Hematopoietic multipotent progenitor cell (in vitro differentiated cells): ENCODE measurements around the gene TGFBR3L. TPM values are rescaled to one million over a fixed set of nuclear protein-coding genes. Genes with fewer than 3 reads are reported as not detected.

ENCODE experiments used
- DNase-seq, 3 donors: peaks; one replicate each; pipeline ENCODE4 v3.0.0-alpha.2; 2011 to 2015; ENCODE audit warnings: low read depth in 2 of 3, low spot score in 2 of 3
- total RNA-seq: library from RNA; depleted of rRNA; stranded (reverse); fragments of >200 nt; gene quantifications from one replicate; pipeline ENCODE4 v1.2.3, GENCODE V29; 2012

Gene TGFBR3L
- total RNA-seq, 1 donor = not detected

DNA sequence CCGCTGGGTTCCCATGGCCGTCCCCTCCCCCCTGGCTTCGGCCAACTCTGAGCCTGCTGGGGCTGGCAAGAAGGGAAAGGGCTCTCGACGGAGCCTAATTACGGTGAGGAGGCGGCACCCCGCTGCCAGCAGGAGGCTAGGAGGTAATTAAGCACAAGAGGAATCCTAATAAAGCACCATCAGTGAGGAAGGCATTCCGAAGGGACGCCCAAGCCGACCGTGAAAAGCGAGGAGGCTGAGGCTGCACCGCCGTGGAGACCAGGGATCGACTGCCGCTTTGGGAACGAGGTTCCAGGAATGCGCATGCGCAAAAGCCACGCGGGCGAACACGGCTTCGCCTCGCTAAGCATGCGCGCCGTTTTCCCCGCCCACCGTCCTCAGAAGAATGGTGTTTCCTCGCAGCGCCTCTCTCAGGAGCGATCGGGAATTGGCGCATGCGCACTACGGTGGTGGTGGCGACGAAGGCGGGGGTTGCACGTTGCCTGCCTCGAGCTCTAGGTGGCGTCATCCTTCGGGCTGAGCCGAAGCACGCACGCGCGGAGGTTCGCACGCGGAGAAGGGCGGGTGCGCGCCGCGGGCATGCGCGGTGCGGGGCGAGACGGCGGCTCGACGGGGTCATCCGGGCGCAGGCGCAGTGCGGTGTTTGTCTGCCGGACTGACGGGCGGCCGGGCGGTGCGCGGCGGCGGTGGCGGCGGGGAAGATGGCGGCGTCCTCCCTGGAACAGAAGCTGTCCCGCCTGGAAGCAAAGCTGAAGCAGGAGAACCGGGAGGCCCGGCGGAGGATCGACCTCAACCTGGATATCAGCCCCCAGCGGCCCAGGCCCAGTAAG lies 11.2 kb upstream of the TGFBR3L start, which contains the start of gene MAP2K7:
Gene MAP2K7 (plus strand): TSS at position 634 of the 830 bp plus-strand sequence. CDS start 68 bp downstream, at position 702.
- peak; percentile 99 to 100 (median 99) for DNase-seq

DNA sequence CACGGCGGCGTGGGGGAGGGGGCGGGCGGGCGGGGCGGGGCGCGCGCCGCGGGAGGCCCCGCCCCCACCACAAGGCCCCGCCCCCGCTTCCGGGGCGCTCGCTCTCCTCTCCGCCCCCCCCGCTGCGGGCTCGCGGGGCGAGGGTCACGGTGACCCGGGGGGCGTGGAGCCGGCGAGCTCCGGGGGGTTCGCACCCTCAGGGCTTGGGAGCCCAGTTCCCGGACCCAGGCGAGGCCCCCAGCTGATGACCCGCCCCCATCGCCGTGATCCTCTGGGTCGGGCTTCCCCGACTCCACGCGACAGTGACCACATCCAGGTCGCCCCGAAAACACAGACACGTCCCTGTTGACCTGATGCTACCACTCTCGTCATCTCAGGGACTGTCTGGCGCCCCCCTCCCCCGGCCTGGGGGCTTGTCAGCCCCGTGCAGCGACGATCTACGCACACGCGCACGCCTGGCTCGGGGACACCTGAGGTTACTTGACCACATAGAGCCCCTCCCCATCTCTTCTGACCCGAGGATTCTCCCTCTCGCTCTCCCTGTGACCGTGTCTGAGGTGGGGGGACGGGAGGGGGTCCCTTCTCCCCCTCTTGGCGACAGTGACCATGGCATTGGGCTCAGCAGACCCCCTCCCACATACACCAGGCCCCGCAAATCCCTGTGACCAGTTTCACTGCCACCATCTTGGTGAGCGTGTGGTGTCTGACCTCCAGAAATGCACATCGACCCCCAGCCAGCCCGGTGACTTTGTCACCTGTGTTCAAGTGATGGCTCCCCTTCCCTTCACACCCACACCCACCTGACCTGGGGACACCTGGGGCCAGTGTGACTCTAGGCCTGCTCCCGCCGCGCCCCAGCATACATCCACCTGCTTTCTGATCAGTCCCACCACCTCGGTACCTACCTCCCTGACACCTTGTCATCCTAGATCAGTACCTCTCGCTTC lies 10.3 kb upstream of the TGFBR3L start:
- peak; percentile 36 to 67 (median 41) for DNase-seq

DNA sequence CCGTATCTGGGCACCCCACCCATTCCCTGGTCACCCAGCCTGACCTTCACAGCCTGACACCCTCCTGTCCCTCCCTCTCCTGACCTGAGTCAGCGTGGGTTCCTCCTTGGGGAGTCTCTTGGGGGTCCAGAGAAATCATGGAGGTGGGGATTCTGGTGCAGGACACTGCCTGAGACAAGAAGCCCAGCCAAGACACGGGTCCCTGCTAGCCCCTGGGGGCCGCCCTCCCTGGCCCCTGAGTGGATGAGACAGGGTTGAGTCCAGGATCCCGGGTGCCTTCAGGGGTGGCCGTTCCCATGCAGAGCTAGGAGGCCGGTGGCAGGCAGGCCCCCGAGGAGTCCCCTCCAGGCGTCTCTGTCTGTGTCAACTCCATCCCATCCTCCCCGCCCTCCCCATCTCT lies 9.4 kb upstream of the TGFBR3L start:
- DNase-seq = no peak

DNA sequence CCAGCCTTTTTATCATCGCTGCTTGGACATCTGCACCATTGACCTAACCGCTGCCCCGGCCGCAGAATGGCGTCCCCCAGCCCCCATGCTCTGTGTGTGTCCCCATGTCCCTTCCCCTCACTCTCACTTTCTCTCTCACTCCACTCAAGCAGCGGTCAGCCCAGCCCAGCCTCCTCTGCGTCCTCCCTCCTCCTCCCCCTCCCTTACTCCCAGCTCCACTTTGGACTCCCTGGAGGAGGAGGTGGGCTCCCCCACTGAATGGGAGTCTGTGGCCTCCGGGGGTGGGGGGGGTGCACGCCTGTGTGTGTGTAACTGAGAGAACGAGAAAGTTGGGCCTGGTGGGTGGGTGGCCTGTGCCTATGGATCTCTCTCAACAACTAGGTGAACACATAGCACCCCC lies 8.8 kb upstream of the TGFBR3L start:
- no peak for DNase-seq

GRCh38 chr19:7907122-7907521 lies 7.5 kb upstream of the TGFBR3L start:
- no peak for DNase-seq

- no peak for DNase-seq
Measured at GRCh38 chr19:7907544-7907943, 7.1 kb upstream of the TGFBR3L start.

DNA sequence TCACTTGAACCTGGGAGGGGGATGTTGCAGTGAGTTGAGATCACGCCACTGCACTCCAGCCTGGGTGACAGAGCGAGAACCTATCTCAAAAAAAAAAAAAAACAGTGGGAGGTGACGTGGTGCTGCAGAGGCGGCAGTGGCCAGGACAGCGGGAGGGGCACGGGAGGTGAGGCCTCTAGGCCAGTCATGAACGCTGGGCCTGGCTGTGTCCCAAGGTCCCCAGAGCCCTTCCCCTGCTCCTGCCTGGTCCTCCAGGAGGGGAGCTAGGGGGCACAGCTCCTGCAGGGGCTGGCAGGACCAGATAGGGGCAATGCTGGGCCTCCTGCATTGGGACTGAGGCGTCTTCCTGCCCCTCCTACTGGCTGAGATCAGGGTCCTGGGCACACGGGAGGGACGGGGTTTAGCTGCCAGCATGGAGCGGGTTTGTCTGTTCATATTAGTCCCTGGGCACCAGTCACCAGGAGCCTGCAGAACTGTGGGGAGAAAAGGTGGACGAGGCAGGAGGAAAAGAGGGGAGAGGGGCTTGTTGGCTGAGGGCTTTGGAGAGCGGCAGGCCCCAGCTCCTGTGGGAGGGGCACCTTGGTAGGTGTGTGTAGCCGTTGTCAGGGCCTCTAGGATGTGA lies 6.4 kb upstream of the TGFBR3L start:
- DNase-seq = no peak

DNA sequence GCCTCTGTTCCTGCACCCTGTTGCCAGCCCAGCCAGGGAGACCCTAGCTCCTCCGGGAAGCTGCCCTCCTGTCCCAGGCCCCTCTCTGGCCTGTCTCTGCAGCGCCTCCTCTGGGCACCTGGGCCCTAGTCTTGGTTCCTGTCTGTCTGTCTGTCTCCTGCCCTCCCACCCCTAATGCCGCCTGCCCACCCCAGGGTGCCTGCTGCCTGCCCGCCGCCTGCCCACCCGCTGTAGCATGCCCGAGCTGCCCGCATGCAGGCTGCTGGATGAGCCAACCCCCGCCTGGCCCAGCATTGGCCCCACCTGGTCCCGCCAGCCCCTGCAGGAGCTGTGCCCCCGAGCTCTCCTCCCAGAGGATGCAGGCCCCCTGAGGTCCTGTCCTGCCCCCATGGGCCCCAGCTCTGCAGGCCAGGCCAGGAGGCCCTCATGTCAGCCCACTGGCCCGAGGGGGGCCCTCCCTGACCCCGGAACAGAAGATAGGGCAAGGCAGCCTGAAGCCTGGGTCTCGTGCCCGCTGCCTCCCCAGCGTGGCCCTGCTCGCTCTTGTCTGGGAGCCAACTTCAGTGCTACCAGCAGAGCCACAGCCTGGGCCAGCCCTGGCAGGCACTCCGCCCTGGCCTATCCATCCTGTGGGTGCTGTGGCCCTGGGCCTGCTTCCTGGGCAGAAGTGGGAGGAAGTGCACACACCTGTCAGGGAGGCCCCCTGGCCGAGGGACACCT lies 5.7 kb upstream of the TGFBR3L start:
- DNase-seq = no peak

DNA sequence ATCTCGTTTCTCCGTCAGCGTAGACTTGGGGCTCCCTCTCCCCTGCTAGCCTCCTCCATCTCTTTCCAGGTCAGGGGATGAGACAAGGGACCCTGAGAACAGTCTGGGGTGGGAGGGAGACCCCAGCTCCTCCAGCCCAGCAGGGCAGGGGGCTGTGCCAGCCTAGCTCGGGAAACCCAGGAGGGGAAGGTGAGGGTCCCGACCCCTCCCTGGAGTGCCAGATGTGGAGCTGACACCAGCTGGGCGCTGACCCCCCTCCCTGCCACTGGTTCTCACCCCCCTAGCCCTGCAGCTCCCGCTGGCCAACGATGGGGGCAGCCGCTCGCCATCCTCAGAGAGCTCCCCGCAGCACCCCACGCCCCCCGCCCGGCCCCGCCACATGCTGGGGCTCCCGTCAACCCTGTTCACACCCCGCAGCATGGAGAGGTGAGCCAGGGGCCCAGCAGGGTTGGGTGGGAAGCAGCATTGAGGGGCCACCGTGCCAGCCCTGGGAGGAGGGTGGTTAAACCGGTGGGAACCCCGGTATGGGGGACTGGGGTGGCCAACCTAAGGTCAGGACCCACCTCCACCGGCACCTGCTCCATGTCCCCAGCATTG lies 5.1 kb upstream of the TGFBR3L start:
- DNase-seq = no peak

DNA sequence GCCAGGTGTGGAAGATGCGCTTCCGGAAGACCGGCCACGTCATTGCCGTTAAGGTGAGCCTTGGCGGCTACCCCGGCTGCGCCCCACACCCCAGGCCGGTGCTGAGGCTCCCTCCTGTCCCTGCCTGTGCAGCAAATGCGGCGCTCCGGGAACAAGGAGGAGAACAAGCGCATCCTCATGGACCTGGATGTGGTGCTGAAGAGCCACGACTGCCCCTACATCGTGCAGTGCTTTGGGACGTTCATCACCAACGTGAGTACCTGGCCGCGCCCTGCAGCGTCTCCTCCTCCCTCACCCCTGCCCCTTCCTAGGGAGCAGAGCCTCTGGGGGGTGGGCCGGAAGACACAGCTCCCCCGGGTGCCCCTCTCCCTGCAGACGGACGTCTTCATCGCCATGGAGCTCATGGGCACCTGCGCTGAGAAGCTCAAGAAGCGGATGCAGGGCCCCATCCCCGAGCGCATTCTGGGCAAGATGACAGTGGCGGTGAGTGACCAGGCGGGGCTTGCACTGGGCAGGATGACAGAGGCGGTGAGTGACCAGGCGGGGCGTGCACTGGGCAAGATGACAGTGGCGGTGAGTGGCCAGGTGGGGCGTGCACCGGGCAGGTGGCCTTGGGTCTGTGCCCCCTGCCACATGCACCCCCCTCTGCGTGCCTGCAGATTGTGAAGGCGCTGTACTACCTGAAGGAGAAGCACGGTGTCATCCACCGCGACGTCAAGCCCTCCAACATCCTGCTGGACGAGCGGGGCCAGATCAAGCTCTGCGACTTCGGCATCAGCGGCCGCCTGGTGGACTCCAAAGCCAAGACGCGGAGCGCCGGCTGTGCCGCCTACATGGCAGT lies 4.1 kb upstream of the TGFBR3L start:
- DNase-seq = no peak

DNA sequence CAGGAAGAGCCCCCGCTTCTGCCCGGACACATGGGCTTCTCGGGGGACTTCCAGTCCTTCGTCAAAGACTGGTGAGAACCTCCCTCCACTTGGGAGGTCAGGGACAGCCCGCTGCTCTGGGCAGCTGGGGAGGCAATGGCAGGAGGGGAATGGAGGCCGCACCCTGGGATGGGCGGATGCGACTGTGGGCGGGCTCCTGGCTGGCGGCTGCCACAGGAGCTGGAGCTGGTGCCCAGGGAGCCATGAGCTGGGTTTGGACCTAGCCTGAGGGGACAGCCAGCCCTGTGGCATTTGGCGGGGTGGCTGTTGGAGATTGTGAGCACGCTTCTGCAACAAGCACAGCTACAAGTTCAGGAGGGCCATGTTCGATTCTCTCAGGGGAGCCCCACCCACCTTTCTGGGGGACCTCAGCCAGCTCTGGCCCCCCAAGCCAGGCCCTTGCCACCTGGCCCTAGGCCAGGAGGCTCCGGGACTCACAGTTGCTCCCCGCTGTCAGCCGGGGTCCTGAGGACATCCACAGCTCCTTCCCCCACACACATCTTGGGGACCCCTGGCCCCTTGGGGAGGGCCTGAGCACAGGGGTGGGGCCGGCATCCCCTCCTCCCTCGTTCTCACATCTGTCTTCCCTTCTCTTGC lies 3.0 kb upstream of the TGFBR3L start:
- no peak for DNase-seq

DNA sequence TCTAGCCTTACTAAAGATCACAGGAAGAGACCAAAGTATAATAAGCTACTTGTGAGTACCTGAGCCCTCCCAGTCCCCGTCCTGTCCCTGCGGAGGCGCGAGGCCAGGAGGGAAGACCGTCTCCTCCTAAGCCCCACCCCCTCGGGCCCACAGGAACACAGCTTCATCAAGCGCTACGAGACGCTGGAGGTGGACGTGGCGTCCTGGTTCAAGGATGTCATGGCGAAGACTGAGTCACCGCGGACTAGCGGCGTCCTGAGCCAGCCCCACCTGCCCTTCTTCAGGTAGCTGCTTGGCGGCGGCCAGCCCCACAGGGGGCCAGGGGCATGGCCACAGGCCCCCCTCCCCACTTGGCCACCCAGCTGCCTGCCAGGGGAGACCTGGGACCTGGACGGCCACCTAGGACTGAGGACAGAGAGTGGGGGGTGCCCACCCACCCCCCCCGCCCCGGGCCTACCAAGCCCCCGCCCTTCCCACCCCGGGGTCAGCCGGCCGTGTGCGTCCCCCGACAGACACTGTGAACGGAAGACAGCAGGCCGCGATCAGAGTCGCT lies 2.4 kb upstream of the TGFBR3L start:
- DNase-seq = no peak

- no peak for DNase-seq
Measured at GRCh38 chr19:7912697-7913564, 1.7 kb upstream of the TGFBR3L start.

- no peak for DNase-seq
Measured at GRCh38 chr19:7913652-7914051, 978 bp upstream of the TGFBR3L start.

DNA sequence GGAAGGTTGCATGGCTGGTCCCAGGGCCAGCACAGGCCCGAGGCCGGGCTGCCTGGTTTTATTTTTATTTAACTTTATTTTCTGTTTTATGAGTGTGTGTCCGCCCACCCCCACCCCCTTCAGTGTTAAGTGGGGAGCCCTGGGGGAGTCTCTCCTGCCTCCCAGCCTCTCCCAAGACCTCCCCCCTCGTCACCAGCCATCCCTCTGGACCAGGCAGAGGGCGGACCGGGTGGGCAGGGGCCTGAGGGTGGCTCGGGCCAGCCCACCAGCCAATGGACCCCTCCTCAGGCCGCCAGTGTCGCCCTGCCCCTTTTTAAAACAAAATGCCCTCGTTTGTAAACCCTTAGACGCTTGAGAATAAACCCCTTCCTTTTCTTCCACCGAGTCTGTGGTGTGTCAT lies 531 bp upstream of the TGFBR3L start:
- DNase-seq = no peak

DNA sequence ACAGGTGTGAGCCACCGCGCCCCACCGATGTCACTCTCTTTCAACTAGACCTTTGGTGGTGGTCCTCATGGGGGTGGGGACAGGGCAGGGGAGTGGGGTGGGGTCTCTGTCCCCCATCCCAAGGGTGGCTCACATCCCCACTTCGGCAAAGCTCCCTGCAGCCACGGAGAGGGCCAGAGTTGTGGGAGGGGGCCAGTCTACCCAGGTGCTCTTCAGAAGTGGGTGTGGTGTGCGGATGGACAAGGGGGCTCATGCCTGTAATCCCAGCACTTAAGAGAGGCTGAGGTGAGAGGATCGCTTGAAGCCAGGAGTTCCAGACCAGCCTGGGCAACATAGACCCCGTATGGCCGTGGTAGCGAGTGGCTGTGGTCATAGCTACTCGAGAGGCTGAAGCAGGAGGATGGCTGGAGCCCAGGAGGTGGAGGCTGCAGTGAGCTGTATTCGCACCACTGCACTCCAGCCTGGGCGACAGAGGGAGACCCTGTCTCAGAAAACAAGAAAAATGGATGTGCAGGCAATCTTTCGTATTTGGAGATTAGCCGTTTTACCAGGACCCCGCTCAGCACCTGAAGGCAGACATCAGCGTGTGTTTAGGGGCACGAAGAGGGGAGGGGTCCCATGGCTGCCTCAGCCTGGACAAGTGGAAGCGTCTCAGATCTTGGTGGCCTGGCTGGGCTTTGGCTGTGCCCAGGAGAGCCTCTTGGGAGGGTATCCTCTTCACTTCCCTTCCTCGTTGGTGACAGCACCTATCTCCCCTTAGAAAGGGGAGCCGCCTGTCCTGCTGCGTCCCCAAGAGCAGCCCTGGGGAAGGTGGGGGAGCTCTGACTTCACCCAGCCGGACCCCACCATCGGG lies 846 bp downstream of the TGFBR3L start:
- no peak for DNase-seq
